Medulla oblongata (tissue), 1 donor: ENCODE data around the gene ENOX1.
"Not testable (repeated sequence)": the region's sequence is repeated elsewhere in the genome, so short reads cannot be mapped to it uniquely, and the experiment has no call there.

ENCODE experiments used
- DNase-seq: peaks from one replicate; pipeline ENCODE4 v3.0.0-alpha.2; 2015; ENCODE audit errors: extremely low spot score

Gene ENOX1

GRCh38 chr13:43205416-43205815 lies 581.4 kb downstream of the ENOX1 start:
- no peak for DNase-seq

GRCh38 chr13:43204591-43204990 lies 582.2 kb downstream of the ENOX1 start:
- no peak for DNase-seq

GRCh38 chr13:43203781-43204180 lies 583.0 kb downstream of the ENOX1 start:
- no peak for DNase-seq

- no peak for DNase-seq
Measured at GRCh38 chr13:43200736-43201135, 586.0 kb downstream of the ENOX1 start.

- no peak for DNase-seq
Measured at GRCh38 chr13:43200307-43200706, 586.5 kb downstream of the ENOX1 start.

GRCh38 chr13:43196750-43197370 lies 589.9 kb downstream of the ENOX1 start:
- no peak for DNase-seq

GRCh38 chr13:43196086-43196621 lies 590.6 kb downstream of the ENOX1 start:
- peak; percentile 21 for DNase-seq

GRCh38 chr13:43195551-43195950 lies 591.2 kb downstream of the ENOX1 start:
- DNase-seq, result no peak

GRCh38 chr13:43195112-43195511 lies 591.7 kb downstream of the ENOX1 start:
- no peak for DNase-seq

GRCh38 chr13:43193789-43194420 lies 592.9 kb downstream of the ENOX1 start:
- no peak for DNase-seq

GRCh38 chr13:43191546-43191945 lies 595.2 kb downstream of the ENOX1 start:
- no peak for DNase-seq

- DNase-seq, result no peak
Measured at GRCh38 chr13:43185226-43185625, 601.5 kb downstream of the ENOX1 start.

- DNase-seq, result no peak
Measured at GRCh38 chr13:43180837-43181236, 605.9 kb downstream of the ENOX1 start.

- no peak for DNase-seq
Measured at GRCh38 chr13:43180036-43180660, 606.6 kb downstream of the ENOX1 start.

- DNase-seq, result no peak
Measured at GRCh38 chr13:43171489-43171888, 615.3 kb downstream of the ENOX1 start.

GRCh38 chr13:43170506-43170905 lies 616.3 kb downstream of the ENOX1 start:
- no peak for DNase-seq

GRCh38 chr13:43168434-43168833 lies 618.3 kb downstream of the ENOX1 start:
- not testable (repeated sequence) for DNase-seq

- DNase-seq, result no peak
Measured at GRCh38 chr13:43167731-43168130, 619.0 kb downstream of the ENOX1 start.

GRCh38 chr13:43166644-43167457 lies 619.9 kb downstream of the ENOX1 start:
- no peak for DNase-seq
